GM23248 (cell line): ENCODE measurements around the gene ANO1. TPM values are rescaled to one million over a fixed set of nuclear protein-coding genes. Genes with fewer than 3 reads are reported as not detected.

Experiments
- DNase-seq: peaks from one replicate; pipeline ENCODE4 v3.0.0-alpha.2; 2015
- H2AFZ ChIP-seq: fragments of 200-600 bp; sonication (generic); 2 replicates; pipeline ENCODE4 v1.6.1; 2016; ENCODE audit warnings: antibody characterized with exemption
- H3F3A ChIP-seq: fragments of 200-600 bp; sonication (generic); 2 replicates; pipeline ENCODE4 v1.6.1; 2016; ENCODE audit warnings: mild to moderate bottlenecking, antibody characterized with exemption, mixed run types; ENCODE audit not compliant: insufficient read depth
- H3K27ac ChIP-seq: fragments of 200-600 bp; sonication (generic); 2 replicates; pipeline ENCODE4 v1.5.1; 2016; ENCODE audit warnings: mild to moderate bottlenecking
- H3K27me3 ChIP-seq: fragments of 200-600 bp; sonication (generic); replicated peaks from 2 replicates; pipeline ENCODE4 v1.6.1; 2016; ENCODE audit warnings: mild to moderate bottlenecking; ENCODE audit not compliant: insufficient read depth
- H3K36me3 ChIP-seq: fragments of 200-600 bp; sonication (generic); 2 replicates; pipeline ENCODE4 v1.6.1; 2016; ENCODE audit warnings: low read depth, mild to moderate bottlenecking
- H3K4me1 ChIP-seq: fragments of 200-600 bp; sonication (generic); 2 replicates; pipeline ENCODE4 v1.6.1; 2016; ENCODE audit warnings: mild to moderate bottlenecking; ENCODE audit not compliant: insufficient read depth
- H3K4me2 ChIP-seq: fragments of 200-600 bp; sonication (generic); one replicate; pipeline ENCODE4 v1.6.1; 2016; ENCODE audit warnings: mild to moderate bottlenecking; ENCODE audit not compliant: unreplicated experiment
- H3K4me3 ChIP-seq: fragments of 200-600 bp; sonication (generic); 2 replicates; pipeline ENCODE4 v1.5.1; 2016; ENCODE audit warnings: mild to moderate bottlenecking
- H3K79me2 ChIP-seq: fragments of 200-600 bp; sonication (generic); 2 replicates; pipeline ENCODE4 v1.6.1; 2016; ENCODE audit warnings: mild to moderate bottlenecking; ENCODE audit not compliant: insufficient read depth
- H3K9ac ChIP-seq: fragments of 200-600 bp; sonication (generic); 2 replicates; pipeline ENCODE4 v1.6.1; 2016; ENCODE audit warnings: mild to moderate bottlenecking
- H3K9me2 ChIP-seq: fragments of 200-600 bp; sonication (generic); 2 replicates; pipeline ENCODE4 v1.6.1; 2016; ENCODE audit warnings: mixed run types, mild to moderate bottlenecking, moderate library complexity; ENCODE audit not compliant: insufficient read depth
- H3K9me3 ChIP-seq: fragments of 200-600 bp; sonication (generic); one replicate; pipeline ENCODE4 v1.6.1; 2017; ENCODE audit warnings: low read depth
- H4K20me1 ChIP-seq: fragments of 200-600 bp; sonication (generic); 2 replicates; pipeline ENCODE4 v1.6.0; 2016; ENCODE audit not compliant: insufficient read depth
- EZH2 ChIP-seq: fragments of 200-600 bp; sonication (generic); IDR thresholded peaks from 2 replicates; pipeline ENCODE4 v1.6.1; 2018; ENCODE audit warnings: antibody characterized with exemption, mild to moderate bottlenecking; ENCODE audit not compliant: insufficient read depth, poor library complexity, severe bottlenecking
- EZH2phosphoT487 ChIP-seq: fragments of 200-600 bp; sonication (generic); IDR thresholded peaks from 2 replicates; pipeline ENCODE4 v1.6.1; 2018; ENCODE audit warnings: antibody characterized with exemption, moderate library complexity, mild to moderate bottlenecking, low read depth; ENCODE audit not compliant: insufficient read depth
- WGBS, 2 experiments: methylation state at CpG; one replicate each; pipeline ENCODE4 v1.1.6; 2015 to 2017; ENCODE audit warnings: low lambda C conversion rate in 2 of 2, low coverage in 1 of 2; ENCODE audit errors: missing lambda C conversion rate in 2 of 2; 5-methylcytosine and 5-hydroxymethylcytosine counted together
- in situ Hi-C: fragments of 300-500 bp; cut with MboI; formaldehyde crosslinking; loops from 2 replicates; pipeline ENCODE4 v1.15.0; 2020
- polyA plus RNA-seq: library from polyadenylated mRNA; unstranded; fragments of >200 nt; fragmentation: Nextera tagmentation; extraction: Ambion mirVana; gene quantifications from 2 replicates; pipeline ENCODE4 v1.2.1, GENCODE V29; 2016
- total RNA-seq: library from RNA; depleted of rRNA; stranded (reverse); fragments of >200 nt; shearing (Covaris generic); gene quantifications from 2 replicates; pipeline ENCODE4 v1.2.3, GENCODE V29; 2014

Gene ANO1
- total and polyA plus RNA-seq, 2 experiments from 2014 or later = 0.97 TPM; not detected in 1

DNA sequence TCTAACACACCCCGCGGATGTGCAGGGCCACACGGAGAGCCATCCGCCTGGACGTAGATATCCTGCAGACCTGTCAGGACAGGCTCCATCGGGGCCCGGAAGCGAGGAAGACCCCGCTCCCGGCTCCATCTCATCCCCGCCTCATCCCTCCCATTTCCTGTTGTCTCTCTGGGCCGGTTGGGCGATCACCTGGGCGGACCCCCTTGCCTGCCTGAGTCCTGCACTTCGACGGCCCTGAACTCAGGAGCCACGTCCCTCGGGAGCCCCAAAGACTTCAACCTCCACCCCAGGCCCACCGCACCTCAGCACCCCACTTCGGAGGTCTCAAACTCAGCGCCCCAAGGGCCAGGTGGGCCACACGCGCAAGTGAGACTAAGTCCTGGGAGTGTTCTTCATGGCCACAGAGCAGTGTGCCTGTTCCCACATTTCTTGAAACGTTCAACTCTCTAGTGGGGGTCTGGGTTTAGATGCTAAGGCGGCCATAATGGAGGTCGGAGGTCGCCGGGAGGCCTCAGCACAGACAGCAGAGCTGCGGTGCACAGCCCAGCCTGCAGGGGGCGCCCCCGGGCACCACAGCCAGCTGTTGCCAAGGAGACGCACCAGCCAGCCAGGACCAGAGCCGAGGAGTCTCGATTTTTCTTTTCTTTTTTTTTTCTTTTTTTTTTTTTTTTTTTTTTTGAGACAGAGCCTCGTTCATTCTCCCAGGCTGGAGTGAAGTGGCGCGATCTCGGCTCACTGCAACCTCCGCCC lies 99.0 kb downstream of the ANO1 start:
- in situ Hi-C loops = no loop called here
- H3K9me3 ChIP-seq = no peaks in the 10 kb centered on the region
- H3K79me2 ChIP-seq = no peaks in the 10 kb centered on the region
- no peak overlapping the region for H3K4me2 ChIP-seq
- H3K9ac ChIP-seq = no peak overlapping the region
- H3F3A ChIP-seq = no peaks in the 10 kb centered on the region
- peaks cover 14% of the 10 kb centered on the region for H3K27me3 ChIP-seq
- 66 to 69% methylated on average over 29 to 39 of the region's 39 CpGs for WGBS, 2 experiments
- no peaks in the 10 kb centered on the region for H3K36me3 ChIP-seq
- H2AFZ ChIP-seq = no peak overlapping the region
- H3K9me2 ChIP-seq = no peaks in the 10 kb centered on the region
- no peaks in the 10 kb centered on the region for H3K4me1 ChIP-seq
- H3K4me3 ChIP-seq = no peak overlapping the region
- peak; percentile 49 for DNase-seq
- no peak overlapping the region for H3K27ac ChIP-seq
- H4K20me1 ChIP-seq = no peaks in the 10 kb centered on the region
- TF ChIP-seq EZH2 (no peak), EZH2phosphoT487 (no peak)

DNA sequence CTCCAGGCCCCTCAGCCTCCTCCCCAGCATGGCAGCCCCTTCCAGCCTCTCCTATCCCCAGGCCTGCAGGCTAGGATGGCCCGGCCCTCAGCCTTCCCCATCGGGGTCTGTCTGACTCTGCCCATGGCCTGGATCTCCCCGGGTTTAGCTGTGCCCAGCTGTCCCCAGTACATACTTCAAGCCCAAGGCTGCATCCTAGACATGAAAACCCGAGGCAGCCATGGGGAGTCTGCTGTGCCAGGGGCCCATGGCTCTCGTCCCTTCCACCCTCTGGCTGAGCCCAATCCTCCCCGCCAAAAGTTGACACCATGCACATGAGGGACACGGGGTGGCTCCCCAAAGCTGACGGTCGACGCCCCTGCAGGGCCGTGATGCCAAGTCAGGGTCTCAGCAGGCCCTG lies 102.8 kb downstream of the ANO1 start:
- no peak for DNase-seq
- Histone ChIP-seq H3K4me1 (no peaks in the 10 kb centered on the region), H3K9me3 (no peaks in the 10 kb centered on the region), H3K9ac (no peak overlapping the region), H3K4me2 (no peak overlapping the region), H2AFZ (no peak overlapping the region), H4K20me1 (no peaks in the 10 kb centered on the region), H3K27ac (no peak overlapping the region), H3K4me3 (no peak overlapping the region), H3K79me2 (no peaks in the 10 kb centered on the region), H3K27me3 (peaks cover 13% of the 10 kb centered on the region), H3K9me2 (no peaks in the 10 kb centered on the region), H3F3A (no peaks in the 10 kb centered on the region), H3K36me3 (no peaks in the 10 kb centered on the region)
- in situ Hi-C loops = no loop called here
- 34 to 47% methylated on average over 7 to 11 of the region's 11 CpGs for WGBS, 2 experiments
- no peak for TF ChIP-seq EZH2phosphoT487

DNA sequence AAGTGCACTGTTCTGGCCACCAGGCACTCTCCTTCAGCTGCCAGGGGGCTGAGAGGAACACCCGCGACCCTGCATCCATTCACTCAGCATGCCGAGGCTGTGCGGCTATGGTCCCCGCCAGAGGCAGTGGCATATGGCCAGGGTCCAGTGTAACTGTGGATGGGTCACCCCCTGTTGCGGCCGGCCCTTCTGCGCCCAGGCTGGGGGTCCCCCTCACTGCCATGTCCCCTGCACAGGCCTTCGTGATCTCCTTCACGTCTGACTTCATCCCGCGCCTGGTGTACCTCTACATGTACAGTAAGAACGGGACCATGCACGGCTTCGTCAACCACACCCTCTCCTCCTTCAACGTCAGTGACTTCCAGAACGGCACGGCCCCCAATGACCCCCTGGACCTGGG lies 104.1 kb downstream of the ANO1 start:
- Histone ChIP-seq H3K27me3 (peaks cover 16% of the 10 kb centered on the region), H2AFZ (no peak overlapping the region), H3K9me2 (no peaks in the 10 kb centered on the region), H3K9ac (no peak overlapping the region), H3K4me2 (no peak overlapping the region), H3K4me3 (no peak overlapping the region), H3K9me3 (no peaks in the 10 kb centered on the region), H3F3A (no peaks in the 10 kb centered on the region), H3K79me2 (no peaks in the 10 kb centered on the region), H4K20me1 (no peaks in the 10 kb centered on the region), H3K36me3 (no peaks in the 10 kb centered on the region), H3K27ac (no peak overlapping the region), H3K4me1 (no peaks in the 10 kb centered on the region)
- in situ Hi-C loops = no loop called here
- no peak for DNase-seq
- TF ChIP-seq EZH2phosphoT487 = no peak
- no peak for TF ChIP-seq EZH2
- 74% methylated on average over 18 of the region's 18 CpGs for WGBS, 2 experiments

DNA sequence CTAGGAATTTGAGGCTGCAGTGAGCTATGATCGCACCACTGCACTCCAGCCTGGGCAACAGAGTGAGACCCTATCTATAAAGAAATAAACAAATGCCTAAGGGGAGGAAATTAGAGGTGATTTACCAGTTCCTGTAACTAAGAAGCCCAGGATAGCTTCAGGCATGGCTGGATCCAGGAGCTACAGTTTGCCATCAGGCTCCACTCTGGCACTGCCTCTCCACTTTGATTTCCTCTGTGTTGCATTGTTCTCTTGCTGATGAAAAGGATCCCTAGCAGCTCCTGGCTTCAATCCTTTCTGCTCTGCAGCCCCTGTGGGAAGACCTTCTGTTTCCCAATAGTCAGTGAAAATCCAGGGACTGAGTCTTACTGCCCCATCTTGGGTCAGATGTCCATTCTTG lies 104.9 kb downstream of the ANO1 start:
- no peak overlapping the region for H3K4me2 ChIP-seq
- TF ChIP-seq EZH2phosphoT487 = no peak
- TF ChIP-seq EZH2 = no peak
- no peak for DNase-seq
- no peaks in the 10 kb centered on the region for H3K79me2 ChIP-seq
- H2AFZ ChIP-seq = no peak overlapping the region
- no peaks in the 10 kb centered on the region for H4K20me1 ChIP-seq
- no peak overlapping the region for H3K27ac ChIP-seq
- no peaks in the 10 kb centered on the region for H3K36me3 ChIP-seq
- H3K27me3 ChIP-seq = peaks cover 22% of the 10 kb centered on the region
- in situ Hi-C loops = no loop called here
- no peaks in the 10 kb centered on the region for H3K9me3 ChIP-seq
- 76 to 86% methylated on average over 1 of the region's 1 CpG for WGBS, 2 experiments
- H3K4me3 ChIP-seq = no peak overlapping the region
- no peaks in the 10 kb centered on the region for H3F3A ChIP-seq
- H3K9ac ChIP-seq = no peak overlapping the region
- no peaks in the 10 kb centered on the region for H3K9me2 ChIP-seq
- no peaks in the 10 kb centered on the region for H3K4me1 ChIP-seq
